Myocyte (in vitro differentiated cells): Measurements from ENCODE around the gene KIF9. TPM values are rescaled to one million over a fixed set of nuclear protein-coding genes. Genes with fewer than 3 reads are reported as not detected.
A peak's percentile ranks its signal among the peaks of the same experiment; 100 is the strongest.
"Not testable (repeated sequence)": the region's sequence is repeated elsewhere in the genome, so short reads cannot be mapped to it uniquely, and the experiment has no call there.

Experiments
- DNase-seq: peaks from one replicate; pipeline ENCODE4 v3.0.0-alpha.2; 2012; ENCODE audit warnings: low read depth
- total RNA-seq: library from RNA; depleted of rRNA; stranded (reverse); fragments of >200 nt; gene quantifications from 2 replicates; pipeline ENCODE4 v1.2.3, GENCODE V29; 2014

Gene KIF9
- total RNA-seq, 1 donor from 2014 or later: 8.9 TPM

GRCh38 chr3:47295322-47295721, 12.7 kb upstream of the KIF9 start:
- DNase-seq: no peak

GRCh38 chr3:47294392-47294791, 11.8 kb upstream of the KIF9 start:
- DNase-seq: no peak

GRCh38 chr3:47293822-47294221, 11.2 kb upstream of the KIF9 start:
- no peak for DNase-seq

GRCh38 chr3:47291754-47292420, 9.3 kb upstream of the KIF9 start:
- not testable (repeated sequence) for DNase-seq

GRCh38 chr3:47291158-47291753, 8.7 kb upstream of the KIF9 start:
- peak; percentile 81 for DNase-seq

- DNase-seq: no peak
These were observed 6.6 kb upstream of the KIF9 start for GRCh38 chr3:47288966-47289910.

GRCh38 chr3:47283591-47284364, 1.2 kb upstream of the KIF9 start:
- DNase-seq: peak; percentile 81

- DNase-seq: no peak
These were observed 566 bp upstream of the KIF9 start for GRCh38 chr3:47283193-47283537.

- DNase-seq: no peak
These were observed 2.1 kb downstream of the KIF9 start for GRCh38 chr3:47280519-47280918.

- DNase-seq: no peak
These were observed 6.0 kb downstream of the KIF9 start for GRCh38 chr3:47276558-47276957.

- no peak for DNase-seq
These were observed 7.9 kb downstream of the KIF9 start for GRCh38 chr3:47274652-47275051.

GRCh38 chr3:47273564-47273963, 9.0 kb downstream of the KIF9 start:
- DNase-seq: no peak

GRCh38 chr3:47270526-47270925, 12.1 kb downstream of the KIF9 start:
- no peak for DNase-seq

- DNase-seq: no peak
These were observed 15.1 kb downstream of the KIF9 start for GRCh38 chr3:47267490-47267824.

GRCh38 chr3:47266709-47267489, 15.7 kb downstream of the KIF9 start:
- DNase-seq: peak; percentile 99

- DNase-seq: peak; percentile 86
These were observed 16.7 kb downstream of the KIF9 start for GRCh38 chr3:47265725-47266428.

- DNase-seq: no peak
These were observed 17.6 kb downstream of the KIF9 start for GRCh38 chr3:47265008-47265407.

- no peak for DNase-seq
These were observed 21.3 kb downstream of the KIF9 start for GRCh38 chr3:47261301-47261700.

- no peak for DNase-seq
These were observed 22.0 kb downstream of the KIF9 start for GRCh38 chr3:47260605-47261004.

GRCh38 chr3:47259114-47259513, 23.5 kb downstream of the KIF9 start:
- DNase-seq: no peak
